CD4-positive, alpha-beta T cell treated with Interleukin-12 subunit alpha and Interleukin-12 subunit beta, for 1 hour (primary cell): Measurements from ENCODE around the gene WIPF2.
"Not testable (repeated sequence)": the region's sequence is repeated elsewhere in the genome, so short reads cannot be mapped to it uniquely, and the experiment has no call there.

Experiments used
- DNase-seq: peaks from one replicate; pipeline ENCODE4 v3.0.0-alpha.2; 2020

WIPF2 gene

GRCh38 chr17:40301315-40301714, 82.2 kb downstream of the WIPF2 start:
- no peak for DNase-seq

DNA sequence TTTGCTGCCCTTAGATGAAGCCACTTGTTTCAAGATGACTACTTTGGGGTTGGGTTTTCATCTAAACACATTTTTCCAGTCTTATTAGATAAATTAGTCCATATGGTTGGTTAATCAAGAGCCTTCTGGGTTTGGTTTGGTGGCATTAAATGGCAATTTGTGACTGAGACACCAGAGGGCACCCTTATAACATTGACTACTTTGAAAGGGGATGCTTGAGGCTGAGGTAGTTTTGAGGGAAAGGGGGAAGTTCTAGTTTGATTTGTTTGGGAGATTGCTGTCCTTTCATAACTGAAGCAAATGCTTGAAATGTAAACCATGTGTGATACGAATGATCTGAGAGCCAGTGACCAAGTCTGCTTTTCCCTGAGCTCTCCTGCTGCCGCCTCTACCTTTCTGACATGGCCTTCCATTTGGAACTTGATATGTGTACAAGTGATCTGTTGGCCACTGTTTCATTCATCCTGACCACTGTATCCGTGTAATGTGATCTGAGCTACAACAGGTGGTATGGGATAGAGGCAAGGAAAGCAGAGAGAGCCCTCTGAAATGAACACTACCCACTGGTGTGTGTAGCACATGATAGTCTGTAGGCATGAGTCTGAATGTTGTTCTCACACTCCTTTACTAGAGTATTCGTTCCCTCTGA, 84.0 kb downstream of the WIPF2 start:
- DNase-seq = peak; percentile 79

- no peak for DNase-seq
Observed at GRCh38 chr17:40303708-40304551, 84.8 kb downstream of the WIPF2 start.

GRCh38 chr17:40304552-40304863, 85.4 kb downstream of the WIPF2 start:
- not testable (repeated sequence) for DNase-seq

- DNase-seq = not testable (repeated sequence)
Observed at GRCh38 chr17:40304866-40305265, 85.8 kb downstream of the WIPF2 start.

DNA sequence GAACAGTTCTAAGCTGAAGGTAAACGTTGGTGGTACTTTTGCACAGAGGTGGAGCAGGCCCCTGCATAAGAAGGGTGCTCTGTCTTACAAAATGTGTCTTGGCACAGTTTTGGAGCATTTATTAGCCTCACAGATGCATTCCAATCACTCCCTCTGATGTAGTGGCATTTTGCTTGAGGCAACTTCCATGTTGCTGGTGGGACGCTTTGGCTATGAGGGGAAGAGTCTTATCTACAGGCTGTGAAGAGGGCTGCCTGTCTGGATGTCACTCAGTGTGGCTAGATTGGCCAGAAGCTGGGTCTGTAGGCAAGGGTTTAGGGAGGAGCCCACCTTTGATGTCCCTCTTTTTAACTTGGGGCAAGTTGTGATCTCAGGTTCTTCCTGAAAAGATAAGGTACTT, 87.3 kb downstream of the WIPF2 start:
- DNase-seq = no peak

DNA sequence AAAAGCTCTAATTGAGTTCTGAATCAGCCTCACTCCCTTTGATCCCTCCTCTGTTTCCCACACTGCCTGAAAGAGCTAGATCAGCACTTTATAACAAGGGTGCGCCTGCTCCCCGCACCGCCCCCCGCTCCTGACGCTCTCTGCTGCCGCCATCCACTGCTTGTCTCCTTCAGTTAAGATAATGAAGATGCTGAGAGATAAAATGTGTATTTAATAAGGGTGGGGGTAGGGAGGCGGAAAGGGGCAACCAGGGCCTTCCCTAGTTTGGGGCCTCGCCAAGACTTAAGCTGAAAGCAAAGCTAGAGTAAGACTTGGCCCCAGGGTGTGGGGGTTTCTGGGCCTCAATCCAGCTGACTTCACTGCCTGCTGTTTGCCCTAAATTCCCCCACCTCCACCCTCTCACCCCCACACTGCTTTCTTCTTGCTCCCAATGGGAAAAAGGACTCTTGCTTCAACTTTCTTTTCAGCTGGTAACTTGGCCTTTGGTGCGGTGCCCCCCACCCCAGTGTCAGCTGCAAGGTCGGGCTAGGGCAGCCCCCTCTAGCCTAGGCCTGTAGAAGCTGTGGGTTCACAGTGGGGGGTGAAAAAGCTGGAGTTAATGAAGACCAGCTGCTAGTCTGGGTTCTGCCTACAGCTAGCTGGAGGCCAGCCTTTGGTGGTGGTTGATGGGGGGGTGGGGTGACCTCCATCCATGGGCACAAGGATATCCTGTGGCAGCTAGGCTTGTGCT, 88.1 kb downstream of the WIPF2 start:
- no peak for DNase-seq

DNA sequence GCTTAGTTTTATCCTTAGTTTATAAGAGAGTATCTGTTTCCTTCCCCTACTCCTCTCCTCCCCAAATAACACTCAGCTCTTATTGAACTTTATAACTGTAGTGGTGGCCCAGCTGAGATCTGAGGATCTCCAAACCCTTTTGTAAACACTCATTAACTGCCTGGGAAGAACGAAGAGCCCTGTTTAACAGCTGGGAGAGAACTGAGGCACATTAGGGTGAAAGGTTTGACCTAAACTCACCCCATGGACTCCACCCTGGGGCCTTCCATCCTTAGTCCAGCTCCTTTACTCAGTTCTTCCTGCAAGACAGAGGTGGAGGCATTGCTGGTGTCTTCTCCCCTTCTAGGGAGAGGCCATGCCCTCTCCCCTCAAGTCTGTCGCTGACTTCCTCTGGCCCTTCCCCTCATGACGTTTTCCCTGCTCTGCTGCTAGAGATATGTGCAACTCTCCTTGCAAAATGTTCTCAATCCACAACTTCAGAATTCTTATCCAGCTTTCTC, 88.7 kb downstream of the WIPF2 start:
- no peak for DNase-seq

DNA sequence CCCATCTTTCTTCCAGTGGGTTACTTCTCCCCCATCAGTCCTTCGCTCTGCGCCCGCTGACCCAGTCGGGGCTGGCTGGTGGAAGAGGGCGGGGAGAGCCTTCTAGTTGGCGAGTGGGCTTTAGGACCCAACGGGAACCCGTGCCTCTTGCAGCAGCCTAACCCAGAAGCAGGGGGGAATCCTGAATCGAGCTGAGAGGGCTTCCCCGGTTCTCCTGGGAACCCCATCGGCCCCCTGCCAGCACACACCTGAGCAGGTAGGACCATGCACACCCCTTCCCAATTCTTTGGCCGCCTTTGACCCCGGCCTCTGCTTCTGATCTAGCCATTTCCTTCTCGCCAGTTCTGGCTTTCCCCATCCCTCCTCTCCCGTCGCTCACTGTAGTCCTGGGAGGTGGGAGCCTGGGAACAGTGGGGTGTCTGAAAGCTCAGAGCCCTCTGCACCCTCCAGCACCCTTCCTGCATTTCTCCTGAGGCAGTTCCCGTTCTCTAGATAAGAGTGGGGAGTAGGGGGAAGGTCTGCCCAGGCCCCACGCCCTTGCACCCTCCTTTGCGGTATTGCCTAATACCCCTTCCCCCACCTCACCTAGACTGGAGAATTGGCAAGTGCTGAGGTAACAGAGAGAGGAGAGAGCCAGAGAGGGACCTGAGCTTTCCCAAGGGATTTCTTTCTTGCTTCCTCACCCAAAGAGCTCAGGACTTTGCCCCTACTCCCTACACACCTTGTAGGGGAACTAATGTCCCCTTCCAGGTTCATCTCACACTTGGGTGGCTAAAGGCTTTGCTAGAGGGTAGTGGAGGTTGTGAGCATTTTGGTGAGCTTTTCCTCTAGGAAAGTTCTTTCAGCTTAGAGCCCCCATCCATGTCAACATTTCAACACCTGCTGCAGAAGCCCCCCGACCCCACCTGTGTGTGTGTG, 90.2 kb downstream of the WIPF2 start, which contains the start of gene RARA:
Gene RARA, plus strand, starts transcription at position 150 of the 918 bp plus-strand sequence. CDS start 22,039 bp downstream, outside the sequence.
- DNase-seq = no peak

GRCh38 chr17:40309949-40310510, 90.9 kb downstream of the WIPF2 start:
- no peak for DNase-seq

DNA sequence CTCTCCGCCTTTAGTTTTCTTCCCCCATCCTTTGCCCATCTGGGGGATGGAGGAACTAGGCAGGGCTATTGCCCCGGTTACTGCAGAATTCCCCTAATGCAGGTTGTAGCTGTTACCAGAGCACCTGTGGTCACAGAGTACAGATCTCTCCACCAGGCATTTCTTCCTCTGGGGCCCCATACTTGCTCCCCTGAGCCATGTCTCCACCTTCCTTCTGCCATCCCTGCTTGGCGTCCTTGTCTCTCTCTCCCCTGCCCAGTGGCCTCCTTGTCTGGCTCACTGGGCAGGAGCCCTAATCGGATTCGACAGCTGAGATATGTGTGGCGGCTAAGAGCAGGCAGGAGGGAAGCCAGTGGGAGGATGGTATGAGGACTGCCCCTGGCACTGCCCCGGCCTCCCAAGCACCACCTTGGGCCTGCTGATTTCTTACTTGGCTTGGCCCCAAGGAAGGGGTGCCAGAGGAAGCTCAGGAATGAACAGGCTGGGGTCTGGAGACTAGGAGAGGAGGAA, 91.8 kb downstream of the WIPF2 start:
- no peak for DNase-seq

DNA sequence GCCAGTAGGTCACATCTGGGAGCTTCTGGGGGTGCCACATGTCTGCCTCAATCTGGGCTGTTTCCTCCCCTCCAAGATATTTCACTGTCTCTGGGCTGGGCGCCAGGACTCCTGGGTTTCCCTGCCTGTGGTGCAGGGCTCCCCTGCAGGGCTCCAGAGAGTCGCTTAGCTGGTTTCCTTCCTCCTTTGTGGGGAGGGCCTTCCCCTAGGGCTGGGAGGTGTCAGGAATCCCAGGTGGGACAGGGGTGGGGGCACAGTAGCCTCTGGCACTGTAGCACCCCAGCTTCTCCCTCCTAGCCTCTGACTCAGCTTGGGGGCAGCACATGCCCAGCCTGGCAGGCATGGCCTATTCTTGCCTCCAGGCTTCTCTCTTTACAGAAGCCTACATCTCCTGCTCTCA, 92.5 kb downstream of the WIPF2 start:
- no peak for DNase-seq

DNA sequence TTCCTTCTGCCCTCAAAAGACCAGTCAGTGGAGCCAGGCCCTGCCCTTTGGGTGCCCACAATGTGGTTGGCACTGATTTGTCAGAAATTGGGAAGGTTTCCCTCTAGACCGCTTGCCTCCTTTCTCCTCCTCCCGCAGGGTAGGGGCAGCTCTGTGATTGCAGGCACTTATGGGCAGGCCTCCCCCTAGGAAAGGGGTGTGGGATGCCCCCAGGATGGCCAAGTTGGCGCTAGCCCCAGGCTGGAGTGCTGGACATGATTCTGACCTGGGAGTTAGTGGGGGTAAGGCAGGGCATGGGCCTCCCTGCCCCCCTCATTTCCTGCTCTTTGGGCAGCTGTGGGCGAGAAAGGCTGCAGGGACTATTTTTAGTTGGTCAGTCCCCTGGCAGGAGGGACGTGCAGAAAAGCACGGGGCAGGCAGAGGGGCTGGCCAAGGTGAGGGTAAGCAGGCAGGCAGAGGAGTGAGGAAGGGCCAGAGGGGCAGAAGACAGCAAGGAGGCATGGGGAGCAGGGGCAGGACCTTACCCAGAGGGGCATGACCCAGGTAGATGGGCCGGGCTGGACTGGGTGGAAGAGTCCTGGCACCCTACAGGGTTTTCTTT, 93.1 kb downstream of the WIPF2 start:
- DNase-seq = no peak

GRCh38 chr17:40312893-40313667, 94.0 kb downstream of the WIPF2 start:
- DNase-seq = no peak

DNA sequence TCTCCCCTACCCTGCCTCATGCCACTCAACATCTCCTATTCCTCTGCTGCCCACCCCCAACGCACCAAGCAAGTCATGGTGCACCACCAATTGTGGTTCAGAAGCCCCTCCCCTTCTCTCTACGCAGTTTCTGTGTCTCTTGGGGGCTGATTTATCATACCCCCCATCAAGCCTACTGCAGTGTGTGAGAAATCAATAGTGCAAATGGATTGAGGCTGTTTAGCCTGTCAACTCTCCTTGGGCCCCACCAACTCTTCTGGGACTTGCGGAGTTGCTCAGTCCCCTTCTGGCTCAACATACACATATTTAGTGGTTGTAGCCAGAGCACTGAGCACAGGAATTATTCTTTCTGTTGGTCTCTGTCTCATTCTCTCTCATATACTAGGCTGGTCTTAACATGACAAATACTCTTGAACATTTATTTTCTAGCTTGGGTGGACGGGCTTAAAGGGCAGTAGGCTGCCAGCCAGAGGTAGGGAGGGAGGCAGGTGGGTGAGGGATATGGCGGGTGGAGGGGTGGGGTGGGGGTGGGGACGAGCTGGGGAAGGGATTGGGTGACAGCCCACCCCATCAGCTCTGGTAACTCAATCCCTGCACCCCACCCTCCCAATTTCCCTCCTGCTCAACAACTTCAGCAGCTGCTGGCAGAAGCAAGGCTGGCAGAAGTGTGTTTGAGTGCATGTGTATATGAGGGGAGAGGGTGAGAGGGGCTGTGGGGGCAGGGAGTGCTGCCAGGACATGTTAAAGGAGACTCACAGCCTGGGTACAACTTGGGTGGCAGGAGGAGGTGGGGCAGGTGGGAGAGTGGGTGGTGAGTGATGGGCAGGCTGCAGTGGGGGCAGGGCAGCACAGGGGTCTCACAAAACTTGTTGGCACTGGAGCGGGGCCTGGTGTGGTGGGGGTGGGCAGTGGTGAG, 94.8 kb downstream of the WIPF2 start:
- no peak for DNase-seq

DNA sequence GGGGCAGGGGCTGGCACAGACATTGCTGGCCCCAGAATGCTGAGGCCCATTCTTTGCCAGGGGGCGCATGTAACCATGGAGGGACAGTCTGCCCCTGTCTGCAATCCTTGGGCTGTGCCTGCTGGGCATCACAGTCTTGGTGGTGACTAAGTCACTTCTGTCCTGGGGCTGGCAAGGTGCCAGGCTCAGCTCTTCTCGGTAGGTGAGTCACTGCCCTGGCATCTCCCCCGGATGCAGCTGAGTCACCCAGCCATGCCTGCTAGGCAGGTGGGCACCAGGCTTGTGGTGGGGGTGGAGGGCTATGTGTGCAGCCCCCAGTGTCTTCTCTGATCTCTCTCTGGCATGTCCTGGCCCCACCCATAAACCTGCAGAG, 95.5 kb downstream of the WIPF2 start:
- DNase-seq = peak; percentile 86

DNA sequence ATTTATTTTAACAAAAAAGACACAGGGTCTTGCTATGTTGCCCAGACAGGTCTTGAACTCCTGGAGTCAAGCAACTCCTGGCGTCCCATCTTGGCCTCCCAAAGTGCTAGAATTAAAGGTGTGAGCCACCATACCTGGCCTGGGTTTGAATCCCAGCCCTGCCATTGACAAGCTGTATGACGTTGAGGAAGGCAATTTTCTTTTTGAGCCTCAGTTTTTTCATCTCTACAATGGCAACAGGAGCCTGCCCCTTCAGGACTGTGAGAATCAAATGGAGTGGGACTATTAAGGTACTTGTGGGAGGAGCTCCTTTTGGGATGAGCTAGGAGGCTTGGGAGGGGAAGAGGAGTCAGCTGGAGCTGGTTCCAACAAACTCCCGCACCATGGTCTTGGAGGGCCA, 96.1 kb downstream of the WIPF2 start:
- DNase-seq = no peak

- no peak for DNase-seq
Observed at GRCh38 chr17:40315678-40316570, 96.8 kb downstream of the WIPF2 start.
